IPS-NIHi11 (cell line): ENCODE measurements around the gene MBTD1.

Source experiments
- DNase-seq: peaks from one replicate; pipeline ENCODE4 v3.0.0; 2012; ENCODE audit warnings: mixed read lengths, low spot score

Gene MBTD1

DNA sequence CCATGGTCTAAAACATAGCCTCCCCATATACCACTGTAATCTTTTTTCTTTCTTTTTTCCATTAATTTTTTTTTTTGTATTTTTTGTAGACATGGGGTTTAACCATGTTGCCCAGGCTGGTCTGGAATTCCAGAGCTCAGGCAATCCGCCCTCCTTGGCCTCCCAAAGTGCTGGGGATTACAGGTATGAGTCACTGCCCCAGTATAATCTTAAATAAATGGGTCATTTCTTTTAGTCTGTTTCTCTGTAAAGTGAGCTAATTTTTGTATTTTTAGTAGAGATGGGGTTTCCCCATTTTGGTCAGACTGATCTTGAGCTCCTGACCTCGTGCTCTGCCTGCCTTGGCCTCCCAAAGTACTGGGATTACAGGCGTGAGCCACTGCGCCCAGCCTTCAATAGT, 112.2 kb downstream of the MBTD1 start:
- no peak for DNase-seq

DNA sequence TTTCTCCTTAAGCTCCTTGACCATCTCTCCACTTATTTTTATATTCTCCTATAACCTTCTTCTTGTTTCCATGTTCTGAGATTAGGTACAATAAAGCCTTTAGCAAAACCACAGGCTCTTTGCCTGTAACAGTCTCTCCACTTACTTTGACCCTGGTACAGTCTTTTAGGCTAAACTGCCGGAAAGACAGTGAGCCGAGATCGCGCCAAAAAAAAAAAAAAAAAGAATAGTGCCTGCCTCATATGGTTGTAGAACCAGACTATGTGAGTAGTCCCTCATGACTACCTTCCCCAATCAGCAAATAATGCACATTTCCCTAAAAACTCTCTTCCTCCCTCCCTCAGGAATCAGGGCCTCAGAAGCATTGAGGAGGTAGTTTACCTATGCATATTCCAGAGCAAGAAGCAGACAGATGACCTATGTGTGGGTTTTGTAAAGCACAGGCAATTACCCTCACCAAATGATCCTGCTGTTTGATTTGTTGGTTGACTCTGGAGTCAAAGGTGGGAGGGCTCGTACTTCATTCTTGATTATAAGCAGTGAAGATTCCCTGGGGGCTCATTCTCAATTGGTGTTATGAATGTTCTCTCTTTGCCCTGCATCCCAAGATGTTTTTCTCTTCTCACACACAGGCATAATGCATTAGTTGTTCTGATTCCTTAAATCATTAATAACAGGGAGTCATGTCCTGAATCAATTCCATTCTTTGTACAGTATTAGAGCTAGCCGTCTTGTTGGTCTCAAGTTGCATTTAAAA, 115.4 kb downstream of the MBTD1 start:
- DNase-seq = no peak

DNA sequence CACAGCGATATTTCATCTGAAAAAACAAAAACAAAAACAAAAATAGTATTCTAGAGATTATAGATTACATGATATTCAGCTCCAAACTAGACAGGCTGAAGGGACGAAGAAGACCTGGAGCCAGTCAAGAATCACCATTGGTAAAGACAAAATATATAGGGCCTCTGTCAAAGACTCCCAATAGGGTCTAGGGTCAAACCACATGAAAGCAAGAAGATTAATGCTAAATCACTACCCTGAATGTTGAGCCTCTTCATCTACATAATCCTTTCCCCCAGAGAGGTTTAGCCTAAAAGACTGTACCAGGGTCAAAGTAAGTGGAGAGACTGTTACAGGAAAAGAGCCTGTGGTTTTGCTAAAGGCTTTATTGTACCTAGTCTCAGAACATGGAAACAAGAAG, 117.3 kb downstream of the MBTD1 start:
- no peak for DNase-seq

DNA sequence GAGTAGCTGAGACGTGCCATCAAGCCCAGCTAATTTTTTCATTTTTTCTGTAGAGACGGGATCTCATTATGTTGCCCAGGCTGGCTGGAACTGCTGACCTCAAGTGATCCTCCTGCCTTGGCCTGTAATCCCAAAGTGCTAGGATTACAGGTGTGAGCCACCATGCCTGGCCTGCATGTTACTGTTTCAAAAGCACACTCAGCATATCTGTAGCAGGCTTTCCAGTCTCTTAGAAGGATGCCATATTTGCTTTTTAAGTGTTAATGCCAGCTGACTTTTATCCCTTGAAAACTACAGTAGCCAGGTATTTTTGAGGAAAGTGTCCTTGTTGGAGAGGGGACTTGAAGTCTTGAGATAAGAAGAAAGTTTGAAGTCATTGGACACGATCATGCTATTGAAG, 123.9 kb downstream of the MBTD1 start:
- no peak for DNase-seq

DNA sequence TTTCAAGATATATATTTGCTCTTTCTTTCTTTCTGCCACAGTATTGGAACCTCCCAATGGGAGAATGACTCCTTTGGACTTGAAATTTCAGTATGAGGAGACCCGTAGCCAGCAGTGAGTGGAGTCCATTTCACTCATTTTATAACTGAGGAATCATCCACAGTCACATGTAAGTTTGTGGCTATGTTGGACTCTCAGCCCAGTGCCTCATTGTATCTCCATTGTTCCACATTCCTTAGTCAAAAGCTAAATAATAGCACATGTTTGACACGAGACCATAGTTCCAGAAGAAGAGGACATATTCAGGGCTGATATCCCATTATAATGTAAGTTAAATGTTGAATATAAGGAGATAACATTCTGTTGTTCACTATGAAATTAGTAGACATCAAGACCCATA, 126.5 kb downstream of the MBTD1 start:
- DNase-seq = no peak

DNA sequence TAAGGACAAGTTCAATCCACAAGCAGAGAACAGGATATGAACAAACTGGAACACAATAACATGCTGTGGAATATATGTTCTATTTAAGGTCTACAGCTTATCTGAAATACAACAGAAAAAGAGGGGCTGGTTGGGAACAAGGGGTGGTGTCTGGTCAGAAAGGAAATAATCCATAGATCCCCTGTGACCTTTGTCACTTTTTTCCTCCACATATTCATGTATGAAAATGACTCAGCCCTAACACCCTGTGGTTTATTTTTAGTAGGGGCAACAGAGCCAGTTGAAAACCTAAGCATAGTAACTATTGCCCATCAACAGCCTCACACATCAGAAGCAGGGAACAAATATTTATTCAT, 126.9 kb downstream of the MBTD1 start:
- DNase-seq = no peak

DNA sequence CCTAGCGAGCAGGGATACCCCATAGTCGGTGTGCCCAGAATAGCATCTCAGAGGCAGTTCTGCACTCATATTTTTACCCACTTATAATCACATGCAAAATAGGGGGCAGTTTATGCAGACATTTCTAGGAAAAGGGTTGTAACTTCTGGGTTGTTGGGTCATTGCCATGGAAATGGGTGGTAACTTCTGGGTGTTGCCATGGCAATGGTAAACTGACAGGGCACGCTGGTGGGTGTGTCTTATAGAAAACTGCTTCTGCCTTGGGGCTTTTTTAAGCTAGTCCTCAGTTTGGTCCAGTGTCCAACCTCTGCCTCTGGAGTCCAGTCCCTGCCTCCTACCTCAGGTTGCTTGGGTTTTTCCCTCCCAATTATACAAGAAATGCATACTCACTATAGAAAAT, 131.8 kb downstream of the MBTD1 start:
- no peak for DNase-seq
